OCI-LY7 (cell line): ENCODE data around the gene TCF12.

Source experiments
- EZH2phosphoT487 ChIP-seq: fragments of 200-600 bp; sonication (generic); IDR thresholded peaks from 2 replicates; pipeline ENCODE4 v1.6.1; 2018; ENCODE audit warnings: low read depth, borderline replicate concordance, mild to moderate bottlenecking, mixed run types, antibody characterized with exemption, low read length, moderate library complexity, mixed read lengths
- TF ChIP-seq, protein P1 (sequence below): fragments of 200-600 bp; sonication (generic); conservative IDR thresholded peaks from 2 replicates; pipeline ENCODE4 v1.5.1; 2014; ENCODE audit warnings: mild to moderate bottlenecking, antibody characterized with exemption, low read length, moderate library complexity, mixed read lengths

- TF ChIP-seq, protein P1, sequence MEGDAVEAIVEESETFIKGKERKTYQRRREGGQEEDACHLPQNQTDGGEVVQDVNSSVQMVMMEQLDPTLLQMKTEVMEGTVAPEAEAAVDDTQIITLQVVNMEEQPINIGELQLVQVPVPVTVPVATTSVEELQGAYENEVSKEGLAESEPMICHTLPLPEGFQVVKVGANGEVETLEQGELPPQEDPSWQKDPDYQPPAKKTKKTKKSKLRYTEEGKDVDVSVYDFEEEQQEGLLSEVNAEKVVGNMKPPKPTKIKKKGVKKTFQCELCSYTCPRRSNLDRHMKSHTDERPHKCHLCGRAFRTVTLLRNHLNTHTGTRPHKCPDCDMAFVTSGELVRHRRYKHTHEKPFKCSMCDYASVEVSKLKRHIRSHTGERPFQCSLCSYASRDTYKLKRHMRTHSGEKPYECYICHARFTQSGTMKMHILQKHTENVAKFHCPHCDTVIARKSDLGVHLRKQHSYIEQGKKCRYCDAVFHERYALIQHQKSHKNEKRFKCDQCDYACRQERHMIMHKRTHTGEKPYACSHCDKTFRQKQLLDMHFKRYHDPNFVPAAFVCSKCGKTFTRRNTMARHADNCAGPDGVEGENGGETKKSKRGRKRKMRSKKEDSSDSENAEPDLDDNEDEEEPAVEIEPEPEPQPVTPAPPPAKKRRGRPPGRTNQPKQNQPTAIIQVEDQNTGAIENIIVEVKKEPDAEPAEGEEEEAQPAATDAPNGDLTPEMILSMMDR, result no peak
- TF ChIP-seq EZH2phosphoT487, result no peak
Measured at GRCh38 chr15:56965231-56966013, 47.0 kb downstream of the TCF12 start.
